Activated T-helper 17 cell treated with anti-CD3 and anti-CD28 coated beads, Interleukin-2, amount 50 U/mL, for 72 hours (primary cell): ENCODE data around the gene ROR2. TPM values are rescaled to one million over a fixed set of nuclear protein-coding genes. Genes with fewer than 3 reads are reported as not detected.
"Not testable (repeated sequence)": the region's sequence is repeated elsewhere in the genome, so short reads cannot be mapped to it uniquely, and the experiment has no call there.

Experiments used
- ATAC-seq: fragments of 150-1000 bp; cut with Tn5 transposase; replicated peaks from 2 replicates; pipeline ENCODE4 v1.10.0; 2021; ENCODE audit warnings: mild to moderate bottlenecking, moderate library complexity
- H3K27ac Mint-ChIP-seq: one replicate; pipeline ENCODE4 v1.8.0; 2022; ENCODE audit warnings: mixed read lengths
- H3K27me3 Mint-ChIP-seq: one replicate; pipeline ENCODE4 v1.8.0; 2022; ENCODE audit warnings: mixed read lengths
- H3K36me3 Mint-ChIP-seq: one replicate; pipeline ENCODE4 v1.8.0; 2022; ENCODE audit warnings: low read depth, mild to moderate bottlenecking, mixed read lengths
- H3K4me1 Mint-ChIP-seq: one replicate; pipeline ENCODE4 v1.8.0; 2022; ENCODE audit warnings: mixed read lengths
- H3K4me3 Mint-ChIP-seq: one replicate; pipeline ENCODE4 v1.8.0; 2022; ENCODE audit warnings: mild to moderate bottlenecking, mixed read lengths
- H3K9me3 Mint-ChIP-seq: one replicate; pipeline ENCODE4 v1.8.0; 2022; ENCODE audit warnings: mixed read lengths
- total RNA-seq, 2 donors: library from RNA; stranded (reverse); gene quantifications; one replicate each; pipeline ENCODE4 v1.2.3, GENCODE V29; 2022

ROR2 gene
- total RNA-seq, 2 donors from 2014 or later: 0.08 TPM; not detected in 1

DNA sequence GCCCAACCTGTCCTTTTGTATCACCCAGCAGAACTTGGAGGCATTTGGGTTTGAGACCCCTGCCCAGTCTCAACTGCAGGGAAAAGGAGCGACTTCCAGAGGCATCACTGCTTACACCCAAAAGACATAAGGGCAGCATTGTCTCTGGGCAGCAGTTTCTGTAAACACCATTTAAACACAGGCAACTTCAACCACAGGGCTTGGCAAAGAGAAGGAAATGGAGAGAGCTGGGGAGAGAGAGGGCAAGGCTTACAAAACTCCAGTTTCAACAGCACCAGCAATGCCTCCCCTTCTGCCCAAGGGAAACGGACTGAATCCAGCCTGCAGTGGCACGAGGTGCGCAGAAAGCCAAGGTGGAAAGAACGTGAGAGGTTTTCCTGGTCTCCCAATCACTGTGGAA, 147.6 kb downstream of the ROR2 start:
- Mint-ChIP-seq H3K4me1 (peaks cover 16% of the 10 kb centered on the region), H3K27me3 (peaks cover 5% of the 10 kb centered on the region), H3K36me3 (no peaks in the 10 kb centered on the region), H3K27ac (no peak overlapping the region), H3K4me3 (no peak overlapping the region), H3K9me3 (no peaks in the 10 kb centered on the region)
- no peak for ATAC-seq

GRCh38 chr9:91800473-91801030, 149.5 kb downstream of the ROR2 start:
- Mint-ChIP-seq H3K27ac (no peak overlapping the region), H3K36me3 (no peaks in the 10 kb centered on the region), H3K9me3 (no peaks in the 10 kb centered on the region), H3K27me3 (peaks cover 4% of the 10 kb centered on the region), H3K4me1 (peaks cover 16% of the 10 kb centered on the region), H3K4me3 (no peak overlapping the region)
- no peak for ATAC-seq

- H3K4me3 Mint-ChIP-seq: peak overlapping the region; percentile 63
- ATAC-seq: no peak
- peaks cover 12% of the 10 kb centered on the region for H3K4me1 Mint-ChIP-seq
- H3K36me3 Mint-ChIP-seq: no peaks in the 10 kb centered on the region
- no peaks in the 10 kb centered on the region for H3K27me3 Mint-ChIP-seq
- no peaks in the 10 kb centered on the region for H3K9me3 Mint-ChIP-seq
- peak overlapping the region; percentile 85 for H3K27ac Mint-ChIP-seq
These were observed 150.8 kb downstream of the ROR2 start for GRCh38 chr9:91799113-91799744.

DNA sequence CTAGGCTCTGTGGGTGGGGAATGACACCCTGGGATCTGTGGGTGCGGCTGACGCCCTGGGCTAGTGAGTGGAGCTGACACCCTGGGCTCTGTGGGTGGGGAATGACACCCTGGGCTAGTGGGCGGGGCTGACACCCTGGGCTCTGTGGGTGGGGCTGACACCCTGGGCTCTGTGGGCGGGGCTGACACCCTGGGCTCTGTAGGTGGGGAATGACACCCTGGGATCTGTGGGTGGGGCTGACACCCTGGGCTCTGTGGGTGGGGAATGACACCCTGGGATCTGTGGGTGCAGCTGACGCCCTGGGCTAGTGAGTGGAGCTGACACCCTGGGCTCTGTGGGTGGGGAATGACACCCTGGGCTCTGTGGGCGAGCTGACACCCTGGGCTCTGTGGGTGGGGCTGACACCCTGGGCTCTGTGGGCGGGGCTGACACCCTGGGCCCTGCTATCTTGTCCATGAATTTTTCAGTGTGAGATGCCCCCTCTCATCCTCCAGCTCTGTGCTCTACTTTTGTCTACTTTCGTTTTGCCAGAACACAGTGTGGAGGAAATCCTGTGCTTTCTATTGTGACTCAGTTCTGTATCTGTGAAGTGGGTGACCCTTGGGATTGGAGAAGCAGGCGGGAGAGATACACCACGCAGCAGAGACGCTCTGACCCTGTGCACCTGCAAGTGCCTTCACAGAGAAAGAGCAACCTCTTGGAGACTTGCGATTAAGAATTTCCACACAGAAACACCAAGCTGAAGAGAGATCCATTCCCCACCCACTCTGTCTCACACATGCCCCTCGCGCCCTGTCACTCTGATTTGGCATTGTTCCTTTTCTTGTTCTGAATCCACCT, 151.5 kb downstream of the ROR2 start:
- not testable (repeated sequence) for H3K9me3 Mint-ChIP-seq, H3K27me3 Mint-ChIP-seq, H3K36me3 Mint-ChIP-seq
- ATAC-seq: peak; percentile 69
- H3K27ac Mint-ChIP-seq: peak overlapping the region; percentile 85
- peak overlapping the region; percentile 63 for H3K4me3 Mint-ChIP-seq
- H3K4me1 Mint-ChIP-seq: peaks cover 12% of the 10 kb centered on the region

DNA sequence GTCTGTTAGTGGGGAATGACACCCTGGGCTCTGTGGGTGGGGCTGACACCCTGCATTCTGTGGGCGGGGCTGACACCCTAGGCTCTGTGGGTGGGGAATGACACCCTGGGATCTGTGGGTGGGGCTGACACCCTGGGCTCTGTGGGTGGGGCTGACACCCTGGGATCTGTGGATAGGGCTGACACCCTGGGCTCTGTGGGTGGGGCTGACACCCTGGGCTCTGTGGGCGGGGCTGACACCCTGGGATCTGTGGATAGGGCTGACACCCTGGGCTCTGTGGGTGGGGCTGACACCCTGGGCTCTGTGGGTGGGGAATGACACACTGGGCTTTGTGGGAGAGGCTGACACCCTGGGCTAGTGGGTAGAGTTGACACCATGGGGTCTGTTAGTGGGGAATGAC, 152.5 kb downstream of the ROR2 start:
- not testable (repeated sequence) for H3K27ac Mint-ChIP-seq, H3K36me3 Mint-ChIP-seq, ATAC-seq, H3K9me3 Mint-ChIP-seq, H3K27me3 Mint-ChIP-seq, H3K4me3 Mint-ChIP-seq
- peaks cover 12% of the 10 kb centered on the region for H3K4me1 Mint-ChIP-seq

DNA sequence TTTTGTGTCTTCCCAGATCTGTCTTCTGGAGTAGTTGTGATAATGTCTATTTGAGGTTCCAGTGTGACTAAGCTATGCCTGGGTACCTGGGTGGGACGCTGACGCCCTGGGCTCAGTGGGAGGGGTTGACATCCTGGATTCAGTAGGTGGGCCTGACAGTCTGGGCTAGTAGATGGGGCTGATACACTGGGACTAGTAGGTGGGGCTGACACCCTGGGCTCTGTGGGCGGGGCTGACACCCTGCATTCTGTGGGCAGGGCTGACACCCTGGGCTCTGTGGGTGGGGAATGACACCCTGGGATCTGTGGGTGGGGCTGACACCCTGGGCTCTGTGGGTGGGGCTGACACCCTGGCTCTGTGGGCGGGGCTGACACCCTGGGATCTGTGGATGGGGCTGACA, 153.5 kb downstream of the ROR2 start:
- H3K9me3 Mint-ChIP-seq, H3K27me3 Mint-ChIP-seq, H3K4me3 Mint-ChIP-seq, H3K27ac Mint-ChIP-seq, H3K36me3 Mint-ChIP-seq: not testable (repeated sequence)
- ATAC-seq: peak; percentile 46
- H3K4me1 Mint-ChIP-seq: peaks cover 12% of the 10 kb centered on the region

GRCh38 chr9:91795598-91796241, 154.3 kb downstream of the ROR2 start:
- ATAC-seq: no peak
- Mint-ChIP-seq H3K4me1 (peaks cover 12% of the 10 kb centered on the region), H3K4me3 (no peak overlapping the region), H3K27me3 (no peaks in the 10 kb centered on the region), H3K27ac (no peak overlapping the region), H3K36me3 (no peaks in the 10 kb centered on the region), H3K9me3 (no peaks in the 10 kb centered on the region)

DNA sequence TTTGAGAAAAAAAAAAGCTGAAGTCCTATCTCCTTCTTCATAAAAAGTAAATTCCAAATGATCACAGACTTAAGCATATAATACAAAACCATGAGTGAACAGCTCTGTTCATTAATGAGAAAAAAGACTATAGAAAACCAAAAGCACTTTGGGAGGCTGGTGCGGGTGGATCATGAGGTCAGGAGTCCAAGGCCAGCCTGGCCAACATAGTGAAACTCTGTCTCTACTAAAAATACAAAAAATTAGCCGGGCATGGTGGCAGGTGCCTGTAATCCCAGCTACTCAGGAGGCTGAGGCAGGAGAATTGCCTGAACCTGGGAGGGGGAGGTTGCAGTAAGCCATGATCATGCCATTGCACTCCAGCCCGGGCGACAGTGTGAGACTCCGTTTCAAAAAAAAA, 156.7 kb downstream of the ROR2 start:
- not testable (repeated sequence) for H3K4me1 Mint-ChIP-seq, H3K4me3 Mint-ChIP-seq, H3K36me3 Mint-ChIP-seq, H3K27me3 Mint-ChIP-seq, H3K9me3 Mint-ChIP-seq, H3K27ac Mint-ChIP-seq, ATAC-seq

DNA sequence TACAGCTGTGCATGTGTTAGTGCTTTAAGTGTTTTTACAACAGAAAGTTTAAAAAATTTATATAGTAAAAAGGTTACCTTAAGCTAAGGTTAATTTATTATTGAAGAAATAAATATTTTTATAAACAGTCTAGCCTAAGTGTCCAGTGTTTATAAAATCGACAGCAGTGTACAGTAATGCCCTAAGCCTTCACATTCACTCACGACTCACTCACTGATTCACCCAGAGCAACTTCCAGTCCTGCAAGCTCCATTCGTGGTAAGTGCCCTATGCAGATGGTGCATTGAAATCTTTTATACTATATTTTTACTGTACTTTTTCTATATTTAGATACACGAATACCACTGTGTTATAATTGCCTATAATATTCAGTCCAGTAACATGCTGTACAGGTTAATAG, 159.1 kb downstream of the ROR2 start:
- Mint-ChIP-seq H3K27me3 (peaks cover 4% of the 10 kb centered on the region), H3K9me3 (peaks cover 5% of the 10 kb centered on the region), H3K4me3 (no peak overlapping the region), H3K36me3 (no peaks in the 10 kb centered on the region), H3K4me1 (no peaks in the 10 kb centered on the region), H3K27ac (no peak overlapping the region)
- ATAC-seq: no peak

DNA sequence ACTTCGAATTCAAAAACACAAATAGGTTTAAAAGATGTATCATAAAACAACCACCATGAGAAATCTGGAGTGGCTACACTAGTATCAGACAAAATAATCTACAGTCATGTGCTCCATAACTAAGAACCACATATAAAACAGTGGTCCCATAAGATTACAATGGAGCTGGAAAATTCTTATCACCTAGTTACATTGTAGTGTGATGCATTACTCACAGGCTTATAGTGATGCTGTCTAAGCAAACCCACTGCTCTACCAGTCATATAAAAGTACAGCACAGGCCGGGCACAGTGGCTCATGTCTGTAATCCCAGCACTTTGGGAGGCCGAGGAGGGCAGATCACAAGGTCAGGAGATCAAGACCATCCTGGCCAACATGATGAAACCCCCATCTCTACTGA, 160.1 kb downstream of the ROR2 start:
- H3K4me1 Mint-ChIP-seq: no peaks in the 10 kb centered on the region
- peak; percentile 79 for ATAC-seq
- H3K4me3 Mint-ChIP-seq: no peak overlapping the region
- no peak overlapping the region for H3K27ac Mint-ChIP-seq
- peaks cover 5% of the 10 kb centered on the region for H3K9me3 Mint-ChIP-seq
- no peaks in the 10 kb centered on the region for H3K36me3 Mint-ChIP-seq
- H3K27me3 Mint-ChIP-seq: peaks cover 12% of the 10 kb centered on the region

DNA sequence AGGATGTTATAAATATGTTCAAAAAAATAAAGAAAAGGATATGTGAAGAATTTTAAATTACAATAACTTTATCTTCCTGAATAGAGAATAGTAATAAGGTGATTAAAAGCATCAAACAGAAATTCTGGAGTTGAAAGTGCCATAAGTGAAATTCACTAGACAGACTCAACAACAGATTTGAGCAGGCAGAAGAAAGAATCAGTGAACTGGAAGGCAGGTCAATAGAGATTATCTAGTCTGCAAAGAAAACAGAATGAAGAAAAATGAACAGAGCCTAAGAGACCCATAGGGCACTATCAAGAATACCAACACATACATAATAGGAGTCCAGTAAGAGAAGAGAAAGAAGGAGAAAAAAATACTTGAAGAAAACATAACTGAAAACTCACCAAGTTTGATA, 162.1 kb downstream of the ROR2 start:
- H3K4me3 Mint-ChIP-seq: no peak overlapping the region
- peaks cover 5% of the 10 kb centered on the region for H3K9me3 Mint-ChIP-seq
- H3K27ac Mint-ChIP-seq: no peak overlapping the region
- peaks cover 15% of the 10 kb centered on the region for H3K27me3 Mint-ChIP-seq
- ATAC-seq: no peak
- no peaks in the 10 kb centered on the region for H3K4me1 Mint-ChIP-seq
- no peaks in the 10 kb centered on the region for H3K36me3 Mint-ChIP-seq

DNA sequence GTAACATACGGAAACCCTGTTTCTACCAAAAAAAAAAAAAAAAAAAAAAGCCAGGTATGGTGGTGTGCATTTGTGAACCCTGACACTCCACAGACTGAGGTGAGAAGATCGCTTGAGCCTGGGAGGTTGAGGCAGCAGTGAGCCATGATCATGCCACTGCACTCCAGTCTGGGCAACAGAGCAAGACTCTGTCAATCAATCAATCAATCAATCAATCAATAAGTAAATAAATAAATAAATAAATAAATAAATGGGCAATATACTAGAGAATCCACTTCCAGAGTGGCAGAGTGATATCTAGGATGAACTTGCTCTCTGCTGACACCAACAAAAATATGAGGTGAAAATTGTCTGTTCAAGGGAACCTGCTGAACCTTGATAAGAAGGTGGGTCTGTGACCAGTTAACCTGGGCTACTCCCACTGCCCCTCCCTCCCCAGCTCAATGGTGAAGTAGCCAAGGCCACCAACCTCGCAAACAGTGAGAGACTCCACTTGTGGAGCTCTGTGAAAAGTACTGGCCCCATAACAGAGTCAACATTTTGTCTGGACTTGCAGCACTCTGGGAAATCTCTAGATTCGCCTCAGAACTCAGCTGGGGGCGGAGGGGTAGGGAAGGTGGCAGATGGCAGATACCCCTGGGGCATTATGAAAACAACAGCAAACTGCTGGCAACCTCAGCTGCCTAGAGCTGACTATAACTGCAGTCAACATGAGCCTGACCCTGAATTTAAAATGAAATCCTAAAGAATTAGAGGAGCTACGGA, 163.7 kb downstream of the ROR2 start:
- H3K27ac Mint-ChIP-seq: no peak overlapping the region
- ATAC-seq: no peak
- peaks cover 5% of the 10 kb centered on the region for H3K9me3 Mint-ChIP-seq
- no peaks in the 10 kb centered on the region for H3K4me1 Mint-ChIP-seq
- H3K36me3 Mint-ChIP-seq: no peaks in the 10 kb centered on the region
- peaks cover 15% of the 10 kb centered on the region for H3K27me3 Mint-ChIP-seq
- H3K4me3 Mint-ChIP-seq: no peak overlapping the region

GRCh38 chr9:91785447-91785842, 164.6 kb downstream of the ROR2 start:
- no peaks in the 10 kb centered on the region for H3K4me1 Mint-ChIP-seq
- ATAC-seq: no peak
- H3K27me3 Mint-ChIP-seq: peaks cover 15% of the 10 kb centered on the region
- peaks cover 5% of the 10 kb centered on the region for H3K9me3 Mint-ChIP-seq
- no peak overlapping the region for H3K27ac Mint-ChIP-seq
- no peaks in the 10 kb centered on the region for H3K36me3 Mint-ChIP-seq
- H3K4me3 Mint-ChIP-seq: no peak overlapping the region
